HepG2 (cell line): Measurements from ENCODE around the gene DAB1. TPM values are rescaled to one million over a fixed set of nuclear protein-coding genes. Genes with fewer than 3 reads are reported as not detected.

Source experiments
- ATAC-seq: fragments of 200-7000 bp; cut with Tn5 transposase; 3 replicates; pipeline ENCODE4 v1.9.1; 2020; ENCODE audit warnings: mild to moderate bottlenecking, moderate library complexity
- BruUV-seq: library from RNA; stranded (reverse); fragments of 400-500 nt; replicated peaks from 2 replicates; lab custom pipeline; 2021; lab: Mats Ljungman, UMichigan
- CTCF ChIA-PET: fragments of 300-600 bp; formaldehyde crosslinking; extraction: SDS; loops from one replicate; lab custom pipeline; 2021; ENCODE audit warnings: low total read pairs, inconsistent platforms, low intra/inter-chr PET ratio; lab: Yijun Ruan, JAX
- POLR2A ChIA-PET: fragments of 350-600 bp; sonication (Branson Sonifier 250); formaldehyde crosslinking; loops from one replicate; lab custom pipeline; 2020; ENCODE audit warnings: antibody characterized with exemption, inconsistent platforms; lab: Yijun Ruan, JAX
- DNase-seq: peaks from one replicate; pipeline ENCODE4 v3.0.0-alpha.2; 2015; ENCODE audit warnings: low spot score
- FAIRE-seq: peaks from 3 replicates; lab custom pipeline; 2011; peaks lifted over from hg19 to GRCh38; lab: Jason Lieb, UNC
- H2AFZ ChIP-seq: one replicate; pipeline ENCODE4 v1.6.1; 2011; ENCODE audit warnings: low read length, inconsistent platforms
- H3K27ac ChIP-seq: fragments of 300-600 bp; 3 replicates; pipeline ENCODE4 v1.8.0; 2011; ENCODE audit warnings: mixed run types, mild to moderate bottlenecking, mixed read lengths, low read length, inconsistent platforms; ENCODE audit not compliant: insufficient read depth; ENCODE audit errors: extremely low read length
- H3K27me3 ChIP-seq, 2 experiments: fragments of 200-600 bp in 1 of 2; 2 replicates in 1 of 2; 3 replicates in 1 of 2; pipeline versions ENCODE4 v1.6.0 to v1.8.0; 2011; ENCODE audit warnings: low read length in 2 of 2, mild to moderate bottlenecking in 2 of 2, moderate library complexity in 2 of 2, inconsistent platforms in 1 of 2; ENCODE audit not compliant: insufficient read depth in 2 of 2, control insufficient read depth in 1 of 2
- H3K36me3 ChIP-seq, 2 experiments: fragments of 200-600 bp in 1 of 2; replicated peaks in 1 of 2; 2 replicates in 1 of 2; 3 replicates in 1 of 2; pipeline versions ENCODE4 v1.5.1 to v1.8.0; 2011; ENCODE audit warnings: low read length in 2 of 2, inconsistent platforms in 1 of 2; ENCODE audit not compliant: insufficient read depth in 2 of 2, control insufficient read depth in 1 of 2
- H3K4me1 ChIP-seq: 2 replicates; pipeline ENCODE4 v1.5.1; 2012; ENCODE audit warnings: low read length, inconsistent platforms; ENCODE audit not compliant: insufficient read depth
- H3K4me2 ChIP-seq: 2 replicates; pipeline ENCODE4 v1.6.0; 2011; ENCODE audit warnings: low read depth, low read length, inconsistent platforms
- H3K4me3 ChIP-seq, 3 experiments: fragments of 200-600 bp in 1 of 3; sonication (generic), shearing (Covaris generic) in 1 of 3; replicated peaks in 1 of 3; 2 replicates each; pipeline ENCODE4 v1.5.1; 2011 to 2016; ENCODE audit warnings: low read length in 3 of 3, inconsistent platforms in 2 of 3, low read depth in 2 of 3, mild to moderate bottlenecking in 2 of 3, control low read depth in 1 of 3, mixed read lengths in 1 of 3; ENCODE audit not compliant: insufficient read depth in 1 of 3
- H3K79me2 ChIP-seq: one replicate; pipeline ENCODE4 v1.6.1; 2011; ENCODE audit warnings: low read length, inconsistent platforms; ENCODE audit not compliant: insufficient read depth
- H3K9ac ChIP-seq: 2 replicates; pipeline ENCODE4 v1.6.0; 2011; ENCODE audit warnings: mild to moderate bottlenecking, low read depth, low read length, inconsistent platforms; ENCODE audit not compliant: insufficient read depth
- H3K9me3 ChIP-seq: 2 replicates; pipeline ENCODE4 v1.5.1; 2012; ENCODE audit warnings: mild to moderate bottlenecking, low read length
- H4K20me1 ChIP-seq: 2 replicates; pipeline ENCODE4 v1.6.0; 2011; ENCODE audit warnings: inconsistent platforms, mild to moderate bottlenecking, low read length, moderate library complexity; ENCODE audit not compliant: insufficient read depth
- ATF4 ChIP-seq, 2 experiments: fragments of 450-650 bp in 1 of 2; sonication (generic) in 1 of 2; formaldehyde crosslinking; IDR thresholded peaks; 2 replicates each; pipeline versions ENCODE4 v1.5.0 to v1.8.0; 2020 to 2022; ENCODE audit warnings: mild to moderate bottlenecking in 1 of 2, missing genetic modification reagents in 1 of 2
- DMTF1 ChIP-seq: sonication (generic); formaldehyde crosslinking; IDR thresholded peaks from 2 replicates; pipeline ENCODE4 v1.4.0; 2020; ENCODE audit warnings: mild to moderate bottlenecking, missing genetic modification reagents
- HBP1 ChIP-seq: IDR thresholded peaks from 2 replicates; pipeline ENCODE4 v1.6.1; 2016; ENCODE audit warnings: low read depth, control low read depth
- MAFG ChIP-seq: sonication (generic); formaldehyde crosslinking; IDR thresholded peaks from 2 replicates; pipeline ENCODE4 v1.5.1; 2020; ENCODE audit warnings: mild to moderate bottlenecking, missing genetic modification reagents
- MXD3 ChIP-seq: IDR thresholded peaks from 2 replicates; pipeline ENCODE4 v1.6.1; 2016; ENCODE audit warnings: mild to moderate bottlenecking, missing biosample characterization, missing genetic modification reagents
- NR2F6 ChIP-seq, 2 experiments: IDR thresholded peaks; 2 replicates each; pipeline ENCODE4 v1.6.1; 2016; ENCODE audit warnings: antibody characterized with exemption in 1 of 2, mild to moderate bottlenecking in 1 of 2
- REST ChIP-seq, 2 experiments: IDR thresholded peaks; 2 replicates each; pipeline ENCODE4 v1.6.1; 2011 to 2012; ENCODE audit warnings: low read length in 2 of 2, borderline replicate concordance in 1 of 2, low read depth in 1 of 2, mild to moderate bottlenecking in 1 of 2, moderate library complexity in 1 of 2
- SP1 ChIP-seq, 2 experiments: fragments of 450-650 bp in 1 of 2; sonication (generic) in 1 of 2; formaldehyde crosslinking in 1 of 2; IDR thresholded peaks; 2 replicates each; pipeline versions ENCODE4 v1.4.0 to v1.6.1; 2016 to 2020; ENCODE audit warnings: missing genetic modification reagents in 1 of 2
- ZNF543 ChIP-seq: sonication (generic); formaldehyde crosslinking; IDR thresholded peaks from 2 replicates; pipeline ENCODE4 v1.4.0; 2020; ENCODE audit warnings: mild to moderate bottlenecking, missing genetic modification reagents
- ZNF589 ChIP-seq: sonication (generic); formaldehyde crosslinking; conservative IDR thresholded peaks from 2 replicates; pipeline ENCODE4 v1.8.0; 2022; ENCODE audit warnings: mild to moderate bottlenecking, moderate library complexity, missing genetic modification reagents
- ZNF615 ChIP-seq: sonication (generic); formaldehyde crosslinking; IDR thresholded peaks from 2 replicates; pipeline ENCODE4 v1.5.0; 2020; ENCODE audit warnings: mild to moderate bottlenecking, missing genetic modification reagents, borderline replicate concordance
- ZNF670 ChIP-seq: sonication (generic); formaldehyde crosslinking; IDR thresholded peaks from 2 replicates; pipeline ENCODE4 v1.8.0; 2022; ENCODE audit warnings: mild to moderate bottlenecking, missing genetic modification reagents, borderline replicate concordance
- ZSCAN22 ChIP-seq: sonication (generic); formaldehyde crosslinking; IDR thresholded peaks from 2 replicates; pipeline ENCODE4 v1.4.0; 2020; ENCODE audit warnings: mild to moderate bottlenecking, missing genetic modification reagents
- WGBS: methylation state at CpG from one replicate; pipeline ENCODE4 v1.1.6; 2017; ENCODE audit warnings: low lambda C conversion rate; 5-methylcytosine and 5-hydroxymethylcytosine counted together
- in situ Hi-C: cut with HindIII; loops from 2 replicates; pipeline ENCODE4 v1.10.0; 2017; ENCODE audit warnings: low pct_unique_long_range_greater_than_20kb; ENCODE audit not compliant: extremely low pct_ligation_motif_present
- intact Hi-C: fragments of 100-400 bp; cut with micrococcal nuclease; formaldehyde crosslinking; loops from one replicate; pipeline ENCODE4 v1.10.0; 2022; ENCODE audit not compliant: unreplicated experiment
- polyA plus RNA-seq, 8 experiments: library from polyadenylated mRNA; depleted of rRNA in 3 of 8; stranded (reverse) in 7 of 8; unstranded in 1 of 8; fragments of >200 nt; fragmentation: Illumina TruSeq in 4 of 8; extraction: Trizol in 4 of 8; gene quantifications; 2 replicates each; pipeline versions ENCODE4 v1.2.1 to v1.2.3, GENCODE V29; 2011 to 2016; ENCODE audit warnings: low read depth in 4 of 8, missing spikeins in 1 of 8, mixed read lengths in 1 of 8; ENCODE audit not compliant: insufficient read depth in 1 of 8
- total RNA-seq, 5 experiments: library from RNA; depleted of rRNA; stranded (reverse); fragments of >200 nt; fragmentation: Illumina TruSeq; extraction: Trizol; gene quantifications; 2 replicates each; pipeline ENCODE4 v1.2.3, GENCODE V29; 2016; ENCODE audit warnings: low read depth in 1 of 5

Gene DAB1
- total and polyA plus RNA-seq, 2 of the 13 experiments (the other 11 are each of a cell fraction or from before 2014, with no cell fraction given), result 0.04 to 0.13 TPM

DNA sequence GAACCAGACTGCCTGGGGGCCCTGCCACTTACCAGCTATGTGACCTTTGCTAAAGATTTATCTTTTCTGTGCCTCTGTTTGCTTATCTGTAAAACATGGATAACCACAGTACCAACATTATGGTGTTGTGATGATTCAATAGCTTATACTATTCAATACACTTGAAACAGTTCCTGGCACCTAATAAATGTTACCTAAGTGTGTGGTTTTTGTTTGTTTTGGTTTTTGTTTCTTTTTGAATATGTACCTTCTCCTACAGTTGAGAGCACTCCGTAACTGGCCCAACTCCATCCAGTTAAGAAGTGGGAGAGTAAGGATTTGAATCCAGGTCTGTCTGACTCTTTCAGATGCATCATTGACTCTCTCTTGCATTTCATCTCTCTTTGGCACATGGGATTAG, 332.2 kb downstream of the DAB1 start (continued):
- TF ChIP-seq HBP1 (CRISPR knock-in tag) (no peak), ZNF615 (CRISPR knock-in tag) (no peak), REST (IDR thresholded peaks at IDR 0.05; ENCODE audit: borderline replicate concordance in 1 of 2, low read depth in 1 of 2, low read length in 2 of 2) (no peak), MAFG (CRISPR knock-in tag) (no peak)
- TF ChIP-seq, all 625 proteins: peak for 0

DNA sequence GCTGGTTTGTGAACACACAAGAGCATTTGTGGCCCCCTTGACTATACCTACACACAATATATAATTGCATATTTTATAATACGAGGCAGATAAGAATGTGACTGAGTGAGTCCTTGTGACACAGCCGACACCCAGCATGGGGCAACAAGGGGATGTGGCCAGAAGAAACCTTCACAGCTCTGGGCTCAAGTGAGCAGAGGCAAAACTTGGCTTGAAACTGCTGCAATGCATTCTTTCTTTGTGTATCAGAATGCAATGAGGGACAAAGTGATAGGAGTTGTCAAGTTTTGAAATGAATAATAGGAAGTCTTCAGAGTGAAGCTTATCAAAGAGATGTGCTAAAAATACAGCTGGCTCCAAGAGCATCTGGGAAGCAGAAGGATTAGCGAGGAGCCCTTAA, 334.0 kb downstream of the DAB1 start:
- Histone ChIP-seq H3K9me3 (no peaks in the 10 kb centered on the region), H3K27ac (no peak overlapping the region), H3K36me3 (no peaks in the 10 kb centered on the region), H3K79me2 (no peaks in the 10 kb centered on the region), H4K20me1 (no peaks in the 10 kb centered on the region), H3K4me2 (no peak overlapping the region), H3K4me1 (no peaks in the 10 kb centered on the region), H3K4me3 (no peak overlapping the region), H3K9ac (no peak overlapping the region), H2AFZ (no peak overlapping the region), H3K27me3 (no peaks in the 10 kb centered on the region)
- BruUV-seq, result no TSS peak
- ChIA-PET CTCF (no interaction called here), POLR2A (no interaction called here)
- FAIRE-seq, result no peak
- TF ChIP-seq DMTF1 (no peak), NR2F6 (IDR thresholded peaks at IDR 0.05) (no peak), NR2F6 (CRISPR knock-in tag; IDR thresholded peaks at IDR 0.05) (no peak), SP1 (IDR thresholded peaks at IDR 0.05) (no peak), SP1 (CRISPR knock-in tag; IDR thresholded peaks at IDR 0.05) (no peak), ZNF670 (CRISPR knock-in tag) (no peak), MXD3 (CRISPR knock-in tag) (no peak), ZSCAN22 (CRISPR knock-in tag) (no peak), ZNF589 (no peak), ZNF543 (CRISPR knock-in tag) (no peak), ATF4 (CRISPR knock-in tag; IDR thresholded peaks at IDR 0.05) (no peak)
- no peak for ATAC-seq
- 38% methylated on average over 3 of the region's 3 CpGs for WGBS
- in situ Hi-C loops (no loop called here), intact Hi-C loops (no loop called here)
- DNase-seq, result no peak
